Measurements from ENCODE around the gene FXYD1. TPM values are rescaled to one million over a fixed set of nuclear protein-coding genes. Genes with fewer than 3 reads are reported as not detected.

The FXYD1 gene
- total and polyA plus RNA-seq, 2 of the 8 experiments (the other 6 are each of a cell fraction or from before 2014, with no cell fraction given), result 1.6 to 8.1 TPM

GRCh38 chr19:35164418-35164817, 25.8 kb downstream of the FXYD1 start (continued):
- TF ChIP-seq NANOG (IDR thresholded peaks at IDR 0.05; ENCODE audit: insufficient read depth, low read depth, low read length, poor library complexity, severe bottlenecking) (no peak), TEAD4 (IDR thresholded peaks at IDR 0.05; ENCODE audit: low read depth, low read length) (no peak), NRF1 (IDR thresholded peaks at IDR 0.05; ENCODE audit: low read depth, low read length) (no peak), ZNF274 (IDR thresholded peaks at IDR 0.05; ENCODE audit: borderline replicate concordance, extremely low read depth, low read length) (no peak), KDM4A (IDR thresholded peaks at IDR 0.05; ENCODE audit: low read depth, low read length, severe bottlenecking) (no peak), SAP30 (IDR thresholded peaks at IDR 0.05; ENCODE audit: insufficient read depth, insufficient replicate concordance, low read length) (no peak)

Data from H1 (cell line).